HG03045 (cell line): ENCODE measurements around the gene KCNH6.

Experiments
- ATAC-seq: cut with Tn5 transposase; IDR thresholded peaks from one replicate; pipeline ENCODE4 v1.9.1; 2021; ENCODE audit warnings: mild to moderate bottlenecking, moderate library complexity; ENCODE audit not compliant: unreplicated experiment

The KCNH6 gene

DNA sequence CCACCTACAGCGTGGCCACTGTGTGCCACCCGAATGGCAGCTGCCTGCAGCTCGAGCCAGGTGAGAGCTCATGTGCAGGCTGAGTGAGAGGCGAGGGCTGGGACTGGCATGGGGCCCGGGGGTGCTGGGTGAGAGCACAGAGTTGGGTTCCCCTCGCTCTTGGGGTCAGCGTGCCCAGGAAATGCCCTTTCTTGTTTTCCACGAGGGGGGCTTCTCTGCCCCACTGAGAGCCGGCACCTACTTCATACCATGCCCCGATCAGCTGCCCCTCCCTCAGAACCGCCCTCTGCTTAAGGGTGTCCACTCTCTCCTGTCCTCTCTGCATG is 36.2 kb upstream of the KCNH6 start:
- no peak for ATAC-seq

GRCh38 chr17:63488851-63489250 is 34.3 kb upstream of the KCNH6 start:
- ATAC-seq, result no peak

- ATAC-seq, result no peak
These were observed 33.9 kb upstream of the KCNH6 start for GRCh38 chr17:63489291-63489690.

GRCh38 chr17:63490329-63490728 is 32.8 kb upstream of the KCNH6 start:
- ATAC-seq, result no peak

DNA sequence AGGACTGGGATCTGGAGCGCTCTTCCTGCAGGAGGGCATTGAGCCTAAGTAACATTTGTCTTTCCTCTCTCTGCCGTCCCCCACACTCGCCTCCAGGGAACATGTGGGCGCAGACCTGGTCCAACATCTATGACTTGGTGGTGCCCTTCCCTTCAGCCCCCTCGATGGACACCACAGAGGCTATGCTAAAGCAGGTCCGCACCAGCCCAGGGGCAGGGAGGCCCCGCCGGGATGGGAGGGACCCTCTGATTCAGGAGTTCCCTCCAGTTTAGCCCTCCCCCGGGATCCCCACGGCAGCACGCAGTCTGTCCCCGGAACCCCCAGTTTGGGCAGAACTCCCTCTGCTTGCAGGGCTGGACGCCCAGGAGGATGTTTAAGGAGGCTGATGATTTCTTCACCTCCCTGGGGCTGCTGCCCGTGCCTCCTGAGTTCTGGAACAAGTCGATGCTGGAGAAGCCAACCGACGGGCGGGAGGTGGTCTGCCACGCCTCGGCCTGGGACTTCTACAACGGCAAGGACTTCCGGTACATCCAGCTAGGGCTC is 32.2 kb upstream of the KCNH6 start:
- no peak for ATAC-seq

DNA sequence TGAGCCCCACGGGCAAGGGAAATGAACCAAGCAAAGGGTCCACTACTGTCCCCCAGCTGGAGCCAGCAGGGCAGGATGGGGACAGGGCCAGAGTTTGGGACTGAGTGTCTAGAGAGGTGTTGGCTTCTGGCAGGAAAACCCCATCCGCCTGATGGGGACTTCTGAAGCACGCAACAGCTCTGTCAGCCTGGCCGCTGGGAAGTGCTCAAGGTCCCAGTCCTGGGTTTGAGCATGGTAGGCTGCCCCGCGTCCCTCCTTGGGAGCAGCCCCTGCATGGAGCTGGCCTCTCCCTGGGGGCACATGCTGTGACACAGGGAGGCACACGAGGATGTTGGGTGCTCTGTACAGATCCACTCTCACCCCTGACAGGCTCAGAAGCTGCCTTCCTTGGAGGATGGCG is 31.7 kb upstream of the KCNH6 start:
- no peak for ATAC-seq

DNA sequence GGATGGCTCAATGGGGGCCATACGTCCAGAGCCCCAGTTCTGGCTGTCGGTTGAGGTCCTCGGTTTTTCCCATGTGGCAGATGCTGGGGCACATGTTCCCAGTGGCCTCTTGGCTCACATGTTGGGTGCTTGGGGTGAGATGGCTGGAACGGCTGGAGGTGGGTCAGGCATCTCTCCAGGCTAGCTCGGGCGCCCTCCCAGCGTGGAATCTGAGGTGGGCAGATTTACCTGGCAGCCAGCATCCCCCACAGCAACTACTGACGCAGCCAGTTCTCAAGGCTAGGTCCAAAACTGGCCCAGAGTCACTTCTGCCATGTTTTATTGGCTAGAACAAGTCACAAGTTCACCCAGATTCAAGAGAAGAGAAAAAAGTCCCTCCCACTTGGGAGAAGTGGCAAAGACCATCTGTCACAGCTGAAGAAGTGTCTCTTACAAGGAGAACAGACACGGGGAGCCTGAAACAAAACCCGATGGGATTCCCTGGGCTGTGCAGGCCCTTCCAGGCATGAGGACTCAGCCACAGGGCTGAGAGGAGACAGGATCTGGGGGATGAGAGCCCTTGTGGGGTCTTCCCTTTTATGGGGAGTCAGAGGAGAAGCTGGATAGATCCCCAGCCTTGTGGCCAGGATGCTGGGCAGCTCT is 31.1 kb upstream of the KCNH6 start:
- ATAC-seq, result no peak

- no peak for ATAC-seq
These were observed 30.2 kb upstream of the KCNH6 start for GRCh38 chr17:63492940-63493339.

- no peak for ATAC-seq
These were observed 29.7 kb upstream of the KCNH6 start for GRCh38 chr17:63493411-63493810.

DNA sequence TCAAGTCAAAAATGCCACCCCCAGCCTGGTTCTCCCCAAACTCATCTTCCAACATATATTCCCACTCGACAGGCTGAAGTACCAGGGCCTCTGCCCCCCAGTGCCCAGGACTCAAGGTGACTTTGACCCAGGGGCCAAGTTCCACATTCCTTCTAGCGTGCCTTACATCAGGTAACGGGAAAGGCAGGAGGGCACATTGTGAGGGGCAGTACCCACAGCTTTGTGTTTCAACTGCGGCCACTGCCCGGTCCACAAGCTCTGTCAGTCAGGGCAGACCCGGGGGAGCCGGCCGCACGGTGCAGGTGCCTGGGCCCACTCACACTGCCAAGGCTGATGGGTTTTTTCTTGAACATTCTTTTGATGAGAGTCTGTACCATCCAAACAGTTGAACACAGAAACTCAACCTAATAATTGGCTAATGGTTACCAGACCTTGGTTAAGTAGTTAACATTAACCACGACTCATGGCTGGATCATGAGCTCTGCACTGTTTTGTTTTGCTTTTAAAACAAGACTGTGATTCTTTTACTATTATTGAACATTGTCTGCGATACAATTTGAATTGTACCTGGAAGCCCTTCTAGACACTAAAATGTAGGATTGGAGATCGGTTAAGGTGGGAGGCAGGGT is 28.7 kb upstream of the KCNH6 start:
- ATAC-seq, result no peak

GRCh38 chr17:63495491-63495890 is 27.7 kb upstream of the KCNH6 start:
- ATAC-seq, result no peak

- ATAC-seq, result no peak
These were observed 27.0 kb upstream of the KCNH6 start for GRCh38 chr17:63496177-63496576.

GRCh38 chr17:63496663-63497400 is 26.3 kb upstream of the KCNH6 start:
- no peak for ATAC-seq

DNA sequence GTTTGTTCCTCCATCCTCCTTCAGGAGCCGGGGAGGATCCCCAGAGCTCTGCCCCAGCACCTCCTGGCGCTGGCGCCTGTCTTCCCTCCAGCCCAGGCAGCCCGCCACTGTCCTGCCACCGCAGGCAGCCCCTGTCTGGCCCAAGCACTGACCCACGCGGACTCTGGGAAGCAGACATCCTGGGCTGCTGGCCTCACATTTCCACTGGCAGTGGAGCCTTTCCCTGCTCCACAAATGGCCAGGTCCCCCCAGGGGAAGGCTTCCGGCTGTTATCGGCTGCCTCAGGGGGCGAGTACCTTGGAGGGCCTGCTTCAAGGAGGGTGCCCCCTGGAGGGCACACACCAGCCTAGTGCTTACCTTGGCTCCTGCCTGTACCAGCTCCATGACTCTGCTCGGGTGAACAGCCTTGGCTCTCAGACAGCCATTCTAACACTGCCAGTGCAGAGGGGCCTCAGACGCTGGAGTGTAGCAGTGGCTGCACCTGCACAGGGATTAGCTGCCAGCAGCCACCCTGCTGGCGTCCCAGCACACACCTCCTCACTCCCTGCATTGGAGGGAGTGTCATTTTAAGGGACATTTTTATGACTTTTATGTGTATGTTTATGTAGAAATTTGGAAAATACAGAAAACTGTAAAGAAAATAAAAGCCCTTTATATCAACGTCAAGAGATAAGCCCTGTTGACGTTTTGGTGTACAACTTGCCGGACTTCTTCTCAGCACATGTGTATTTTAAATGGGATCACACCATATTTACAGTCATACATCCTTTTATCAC is 25.3 kb upstream of the KCNH6 start:
- no peak for ATAC-seq

DNA sequence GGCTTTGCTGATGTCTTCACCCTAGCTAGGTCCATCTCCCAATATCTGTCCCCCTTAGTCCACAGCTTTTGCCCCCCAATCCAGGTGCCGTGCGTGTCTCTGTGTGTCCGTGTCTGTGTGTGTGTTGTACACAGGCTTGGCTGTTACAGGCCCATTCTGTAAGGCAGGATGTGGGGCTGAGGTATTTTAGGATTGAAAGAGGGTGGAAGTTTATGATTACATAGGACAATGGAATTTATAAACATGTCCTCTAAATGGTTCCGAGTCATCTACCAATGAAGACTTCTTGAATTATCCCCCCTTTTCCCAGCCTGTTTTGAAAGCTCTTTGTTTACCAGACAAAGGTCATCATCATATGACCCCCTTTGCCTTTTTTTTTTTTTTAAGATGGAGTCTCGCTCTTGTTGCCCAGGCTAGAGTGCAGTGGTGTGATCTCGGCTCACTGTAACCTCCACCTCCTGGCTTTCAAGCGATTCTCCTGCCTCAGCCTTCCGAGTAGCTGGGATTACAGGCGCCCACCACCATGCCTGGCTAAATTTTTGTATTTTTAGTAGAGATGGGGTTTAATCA is 24.4 kb upstream of the KCNH6 start:
- no peak for ATAC-seq

DNA sequence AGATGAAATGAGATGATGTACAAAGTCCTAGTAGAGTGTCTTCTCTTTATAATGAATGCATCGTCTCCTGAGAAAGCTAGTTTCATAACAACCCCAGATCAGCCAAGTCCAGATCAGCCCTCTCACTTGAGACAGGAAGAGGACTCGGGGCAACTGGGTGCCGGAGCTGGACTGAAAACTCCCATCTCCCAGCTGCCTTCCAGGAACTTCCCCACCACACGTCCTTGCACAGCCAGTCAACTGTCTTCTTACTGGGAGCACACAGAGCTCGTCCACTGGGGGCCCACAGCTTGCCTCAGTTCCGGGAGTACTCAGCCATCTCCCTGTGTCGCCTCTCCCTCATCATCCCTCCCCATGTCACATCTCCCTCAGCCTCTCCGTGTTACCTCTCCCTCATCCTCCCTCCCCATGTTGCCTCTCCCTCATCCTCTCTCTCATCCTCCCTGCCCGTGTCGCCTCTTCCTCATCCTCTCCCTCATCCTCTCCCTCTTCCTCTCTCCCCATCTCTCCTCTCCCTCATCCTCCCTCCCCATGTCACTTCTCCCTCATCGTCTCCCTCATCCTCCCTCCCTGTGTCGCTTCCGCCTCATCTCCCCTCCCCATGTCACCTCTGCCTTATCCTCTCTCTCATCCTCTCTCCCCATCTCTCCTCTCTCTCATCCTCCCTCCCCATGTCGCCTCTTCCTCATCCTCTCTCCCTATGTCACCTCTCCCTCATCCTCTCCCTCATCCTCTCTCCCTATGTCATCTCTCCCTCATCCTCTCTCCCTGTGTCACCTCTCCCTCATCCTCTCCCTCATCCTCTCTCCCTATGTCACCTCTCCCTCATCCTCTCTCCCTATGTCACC is 22.4 kb upstream of the KCNH6 start:
- ATAC-seq, result no peak

GRCh38 chr17:63503341-63503705 is 19.8 kb upstream of the KCNH6 start:
- ATAC-seq, result no peak

- no peak for ATAC-seq
These were observed 18.9 kb upstream of the KCNH6 start for GRCh38 chr17:63504261-63504660.

GRCh38 chr17:63505341-63505740 is 17.8 kb upstream of the KCNH6 start:
- ATAC-seq, result no peak

- no peak for ATAC-seq
These were observed 16.5 kb upstream of the KCNH6 start for GRCh38 chr17:63506627-63507026.
